Activated CD4-positive, alpha-beta T cell treated with anti-CD3 and anti-CD28 coated beads, Interleukin-2, amount 50 U/mL, for 16 hours (primary cell): ENCODE data around the gene CD82.

Experiments used
- DNase-seq: peaks from one replicate; pipeline ENCODE4 v3.0.0-alpha.2; 2020

The CD82 gene

GRCh38 chr11:44620328-44620725 is 54.9 kb downstream of the CD82 start:
- no peak for DNase-seq

- DNase-seq = peak; percentile 54
Measured at GRCh38 chr11:44621140-44621681, 55.7 kb downstream of the CD82 start.

GRCh38 chr11:44621784-44622183 is 56.3 kb downstream of the CD82 start:
- DNase-seq = no peak

- no peak for DNase-seq
Measured at GRCh38 chr11:44622190-44622650, 56.8 kb downstream of the CD82 start.

GRCh38 chr11:44622721-44623258 is 57.3 kb downstream of the CD82 start:
- no peak for DNase-seq

GRCh38 chr11:44623341-44623730 is 57.9 kb downstream of the CD82 start:
- DNase-seq = no peak

- DNase-seq = no peak
Measured at GRCh38 chr11:44623731-44624491, 58.4 kb downstream of the CD82 start.

- DNase-seq = no peak
Measured at GRCh38 chr11:44624761-44625221, 59.3 kb downstream of the CD82 start.

- no peak for DNase-seq
Measured at GRCh38 chr11:44625759-44626523, 60.5 kb downstream of the CD82 start.

GRCh38 chr11:44626645-44627044 is 61.2 kb downstream of the CD82 start:
- no peak for DNase-seq

GRCh38 chr11:44627165-44627789 is 61.8 kb downstream of the CD82 start:
- no peak for DNase-seq

GRCh38 chr11:44627911-44628729 is 62.7 kb downstream of the CD82 start:
- no peak for DNase-seq

- no peak for DNase-seq
Measured at GRCh38 chr11:44628730-44629700, 63.6 kb downstream of the CD82 start.

GRCh38 chr11:44629732-44630345 is 64.4 kb downstream of the CD82 start:
- DNase-seq = no peak

GRCh38 chr11:44630511-44631210 is 65.2 kb downstream of the CD82 start:
- no peak for DNase-seq

GRCh38 chr11:44631831-44632230 is 66.4 kb downstream of the CD82 start:
- DNase-seq = no peak

GRCh38 chr11:44632466-44633123 is 67.1 kb downstream of the CD82 start:
- no peak for DNase-seq

- DNase-seq = no peak
Measured at GRCh38 chr11:44633641-44634040, 68.2 kb downstream of the CD82 start.
